ENCODE data around the gene WDR19. TPM values are rescaled to one million over a fixed set of nuclear protein-coding genes. Genes with fewer than 3 reads are reported as not detected.
"Not testable (repeated sequence)": the region's sequence is repeated elsewhere in the genome, so short reads cannot be mapped to it uniquely, and the experiment has no call there.

WDR19 gene
- total RNA-seq, 4 donors from 2014 or later = 23.1 to 57.6 (median 34.7) TPM

DNA sequence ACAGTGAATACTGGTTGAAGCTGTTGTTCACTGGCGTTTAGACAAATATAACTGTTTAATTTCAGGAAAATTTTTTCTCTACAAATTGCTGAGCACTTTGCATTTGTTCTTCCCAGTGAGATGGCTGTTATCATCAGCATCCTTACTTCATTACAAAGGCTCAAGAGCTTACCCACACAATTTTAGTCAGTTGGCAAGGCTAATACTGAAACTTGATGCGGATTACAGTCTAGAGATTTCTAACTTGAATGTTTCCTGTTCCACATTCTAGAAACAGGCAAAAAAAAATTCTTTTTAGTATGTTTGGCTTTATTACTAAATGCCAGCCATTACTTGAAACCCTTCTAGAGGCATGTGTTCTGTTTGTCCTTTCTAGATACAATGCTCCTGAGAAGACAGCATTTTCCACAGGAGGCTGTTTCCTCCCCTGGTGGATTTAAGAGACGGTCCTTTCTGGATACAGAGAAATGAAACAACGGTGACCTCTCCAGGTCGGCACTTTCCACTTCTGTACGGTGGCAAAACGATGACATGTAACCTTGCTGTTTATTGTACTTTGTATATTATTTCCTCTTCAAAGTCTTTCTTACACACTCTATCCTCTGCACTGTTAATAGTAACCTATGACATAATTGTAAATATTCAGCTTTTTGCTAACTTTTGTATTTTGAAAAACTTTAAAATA, 102.9 kb downstream of the WDR19 start:
- Histone ChIP-seq H3K27ac (no peak overlapping the region), H3K4me1 (no peaks in the 10 kb centered on the region), H3K36me3 (peaks cover 2 to 84% of the 10 kb centered on the region in 2 donors), H3K27me3 (no peaks in the 10 kb centered on the region), H3K9me3 (no peaks in the 10 kb centered on the region), H3K4me3 (no peak overlapping the region)
- WGBS, 2 donors (ENCODE audit: low coverage in 1 of 2) = 48 to 78% methylated on average over 4 to 7 of the region's 7 CpGs
- no peak for TF ChIP-seq POLR2A (IDR thresholded peaks at IDR 0.05)
- no peak for TF ChIP-seq POLR2AphosphoS5 (IDR thresholded peaks at IDR 0.05)
- no peak for TF ChIP-seq EP300 (IDR thresholded peaks at IDR 0.05)
- TF ChIP-seq, protein P1, sequence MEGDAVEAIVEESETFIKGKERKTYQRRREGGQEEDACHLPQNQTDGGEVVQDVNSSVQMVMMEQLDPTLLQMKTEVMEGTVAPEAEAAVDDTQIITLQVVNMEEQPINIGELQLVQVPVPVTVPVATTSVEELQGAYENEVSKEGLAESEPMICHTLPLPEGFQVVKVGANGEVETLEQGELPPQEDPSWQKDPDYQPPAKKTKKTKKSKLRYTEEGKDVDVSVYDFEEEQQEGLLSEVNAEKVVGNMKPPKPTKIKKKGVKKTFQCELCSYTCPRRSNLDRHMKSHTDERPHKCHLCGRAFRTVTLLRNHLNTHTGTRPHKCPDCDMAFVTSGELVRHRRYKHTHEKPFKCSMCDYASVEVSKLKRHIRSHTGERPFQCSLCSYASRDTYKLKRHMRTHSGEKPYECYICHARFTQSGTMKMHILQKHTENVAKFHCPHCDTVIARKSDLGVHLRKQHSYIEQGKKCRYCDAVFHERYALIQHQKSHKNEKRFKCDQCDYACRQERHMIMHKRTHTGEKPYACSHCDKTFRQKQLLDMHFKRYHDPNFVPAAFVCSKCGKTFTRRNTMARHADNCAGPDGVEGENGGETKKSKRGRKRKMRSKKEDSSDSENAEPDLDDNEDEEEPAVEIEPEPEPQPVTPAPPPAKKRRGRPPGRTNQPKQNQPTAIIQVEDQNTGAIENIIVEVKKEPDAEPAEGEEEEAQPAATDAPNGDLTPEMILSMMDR (IDR thresholded peaks at IDR 0.05) = no peak
- no peak for ATAC-seq

DNA sequence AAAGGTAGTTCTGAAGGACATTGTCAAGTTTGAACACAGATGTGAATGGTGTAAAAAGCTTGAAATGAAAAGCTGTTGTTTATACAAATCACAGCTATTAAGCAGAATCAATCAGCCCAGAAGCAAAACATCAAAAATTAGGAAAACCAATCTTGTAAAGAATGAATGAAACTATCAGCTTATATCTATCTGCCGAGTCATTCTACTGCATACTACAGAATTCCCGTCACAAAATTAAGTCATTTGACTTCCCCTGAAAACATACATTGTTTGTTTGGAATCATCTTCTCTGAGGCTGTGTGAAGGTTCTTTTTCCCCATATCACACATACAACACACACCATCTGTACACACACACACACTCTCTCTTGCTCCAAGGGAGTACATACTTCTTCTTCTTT, 103.5 kb downstream of the WDR19 start:
- Histone ChIP-seq H3K27ac (no peak overlapping the region), H3K9me3 (no peaks in the 10 kb centered on the region), H3K4me1 (no peaks in the 10 kb centered on the region), H3K36me3 (peaks cover 2 to 84% of the 10 kb centered on the region in 2 donors), H3K27me3 (no peaks in the 10 kb centered on the region), H3K4me3 (no peak overlapping the region)
- WGBS, 2 donors (ENCODE audit: low coverage in 1 of 2) = 89 to 94% methylated on average over 2 of the region's 2 CpGs
- TF ChIP-seq POLR2A (IDR thresholded peaks at IDR 0.05) (no peak), EP300 (IDR thresholded peaks at IDR 0.05) (no peak), POLR2AphosphoS5 (IDR thresholded peaks at IDR 0.05) (no peak)
- TF ChIP-seq, protein P1 (IDR thresholded peaks at IDR 0.05) = no peak
- no peak for ATAC-seq

DNA sequence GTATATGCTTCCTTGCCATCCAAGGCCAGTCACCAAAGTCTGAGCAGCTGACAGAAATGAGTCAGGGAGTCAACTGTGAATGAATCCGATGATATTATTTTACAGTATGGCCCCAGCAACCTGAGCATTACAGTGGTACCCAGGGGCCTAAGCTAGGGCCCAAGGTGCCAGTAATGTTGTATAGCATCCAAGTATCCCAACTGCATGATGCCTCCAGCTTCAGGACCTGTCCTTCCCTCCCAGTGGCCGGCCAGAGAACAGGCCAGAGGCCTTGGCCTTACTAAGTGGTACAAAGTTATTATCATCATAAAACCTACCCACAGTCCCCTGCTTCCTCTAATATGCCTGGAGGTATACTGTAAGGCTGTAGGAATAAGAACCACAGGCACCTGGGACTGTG, 103.9 kb downstream of the WDR19 start:
- H3K27me3 ChIP-seq = no peaks in the 10 kb centered on the region
- H3K4me1 ChIP-seq = no peaks in the 10 kb centered on the region
- H3K9me3 ChIP-seq = no peaks in the 10 kb centered on the region
- no peak overlapping the region for H3K27ac ChIP-seq
- WGBS, 2 donors (ENCODE audit: low coverage in 1 of 2) = 80% methylated on average over 1 of the region's 2 CpGs; no CpG with 5 or more reads in 1 of the 2 donors
- TF ChIP-seq, protein P1 (IDR thresholded peaks at IDR 0.05) = no peak
- TF ChIP-seq POLR2A (IDR thresholded peaks at IDR 0.05) (no peak), POLR2AphosphoS5 (IDR thresholded peaks at IDR 0.05) (no peak), EP300 (IDR thresholded peaks at IDR 0.05) (no peak)
- H3K4me3 ChIP-seq = no peak overlapping the region
- peaks cover 2 to 86% of the 10 kb centered on the region in 2 donors for H3K36me3 ChIP-seq
- ATAC-seq = no peak

DNA sequence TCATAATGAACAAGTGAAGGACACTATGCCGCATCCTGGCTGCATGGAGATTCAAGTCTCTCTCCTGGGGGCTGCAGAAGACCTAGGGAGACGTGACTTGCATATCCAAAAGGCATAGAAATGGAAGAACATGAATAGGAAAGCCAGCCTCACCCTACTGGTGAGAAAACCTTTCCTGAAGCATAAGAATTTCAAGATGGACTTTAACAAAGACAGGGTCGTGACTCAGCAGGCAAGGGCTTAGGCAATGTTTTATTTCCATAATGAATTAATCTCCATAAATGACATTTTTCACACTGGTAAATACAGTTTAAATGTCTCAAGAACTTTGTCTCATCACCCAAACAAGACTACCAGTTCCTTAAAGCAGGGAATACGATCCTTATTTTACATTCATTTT, 104.9 kb downstream of the WDR19 start:
- 94 to 98% methylated on average over 4 of the region's 4 CpGs for WGBS, 2 donors (ENCODE audit: low coverage in 1 of 2)
- no peak overlapping the region for H3K4me3 ChIP-seq
- peaks cover 2 to 87% of the 10 kb centered on the region in 2 donors for H3K36me3 ChIP-seq
- H3K27ac ChIP-seq = no peak overlapping the region
- H3K9me3 ChIP-seq = no peaks in the 10 kb centered on the region
- no peak for TF ChIP-seq POLR2AphosphoS5 (IDR thresholded peaks at IDR 0.05)
- no peak for TF ChIP-seq POLR2A (IDR thresholded peaks at IDR 0.05)
- no peak for ATAC-seq
- no peaks in the 10 kb centered on the region for H3K4me1 ChIP-seq
- no peaks in the 10 kb centered on the region for H3K27me3 ChIP-seq

DNA sequence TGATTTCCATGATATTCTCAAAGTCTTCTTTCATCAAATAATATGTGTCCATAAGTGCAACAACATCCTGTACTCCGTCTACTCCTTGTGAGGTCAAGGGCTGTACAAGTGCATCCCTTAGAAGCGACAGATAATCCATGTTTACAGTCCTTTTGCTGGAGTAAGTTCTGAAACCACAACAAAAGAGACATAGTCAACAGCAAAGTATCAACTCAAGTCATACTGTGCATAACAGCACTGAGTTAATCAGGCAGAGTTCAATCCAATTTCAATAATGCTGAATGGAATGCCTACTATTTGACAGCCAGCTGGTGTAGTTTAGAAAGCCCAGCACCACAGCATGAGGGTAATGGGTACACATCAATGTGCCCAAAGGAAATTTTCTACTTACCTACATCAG, 109.4 kb downstream of the WDR19 start:
- H3K9me3 ChIP-seq = no peaks in the 10 kb centered on the region
- 82 to 92% methylated on average over 2 of the region's 2 CpGs for WGBS, 2 donors (ENCODE audit: low coverage in 1 of 2)
- no peaks in the 10 kb centered on the region for H3K27me3 ChIP-seq
- TF ChIP-seq, protein P1 (IDR thresholded peaks at IDR 0.05) = no peak
- TF ChIP-seq POLR2A (IDR thresholded peaks at IDR 0.05) = no peak
- TF ChIP-seq EP300 (IDR thresholded peaks at IDR 0.05) = no peak
- TF ChIP-seq POLR2AphosphoS5 (IDR thresholded peaks at IDR 0.05) = no peak
- no peak overlapping the region for H3K27ac ChIP-seq
- no peak for ATAC-seq
- H3K36me3 ChIP-seq = peaks cover 2 to 92% of the 10 kb centered on the region in 2 donors
- no peak overlapping the region for H3K4me3 ChIP-seq
- H3K4me1 ChIP-seq = no peaks in the 10 kb centered on the region

DNA sequence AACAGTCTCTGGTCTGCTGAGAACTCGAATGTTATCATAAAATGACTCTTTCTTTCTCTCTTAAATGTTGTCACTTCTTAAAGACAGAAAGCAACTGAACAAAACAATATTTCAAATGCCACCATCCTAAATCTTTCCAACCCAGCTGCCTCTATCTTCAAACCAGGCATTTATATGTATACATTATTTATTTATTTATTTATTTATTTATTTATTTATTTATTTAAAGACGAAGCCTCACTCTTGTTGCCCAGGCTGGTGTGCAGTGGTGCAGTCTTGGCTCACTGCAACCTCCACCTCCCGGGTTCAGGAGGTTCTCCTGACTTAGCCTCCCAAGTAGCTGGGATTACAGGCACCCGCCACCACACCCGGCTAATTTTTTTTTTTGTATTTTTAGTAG, 110.1 kb downstream of the WDR19 start:
- H3K4me3 ChIP-seq = not testable (repeated sequence)

More for the DNA sequence above, 110.1 kb downstream of the WDR19 start:
- H3K27me3 ChIP-seq, H3K4me1 ChIP-seq, H3K9me3 ChIP-seq, H3K27ac ChIP-seq, ATAC-seq: not testable (repeated sequence)
- H3K36me3 ChIP-seq = peaks cover 2 to 85% of the 10 kb centered on the region in 2 donors
- WGBS, 2 donors (ENCODE audit: low coverage in 1 of 2) = 97 to 100% methylated on average over 4 of the region's 5 CpGs

All from gastroesophageal sphincter (tissue), 4 donors.